Common myeloid progenitor, CD34-positive (primary cell): ENCODE results near the gene ADAM11.
"Not testable (repeated sequence)": the region's sequence is repeated elsewhere in the genome, so short reads cannot be mapped to it uniquely, and the experiment has no call there.

Experiments
- CTCF ChIA-PET: fragments of 350-600 bp; sonication (Branson Sonifier 250); formaldehyde crosslinking; loops from one replicate; lab custom pipeline; 2021; ENCODE audit warnings: antibody characterized with exemption; lab: Charles Lee
- POLR2A ChIA-PET: fragments of 350-600 bp; sonication (Branson Sonifier 250); formaldehyde crosslinking; loops from one replicate; lab custom pipeline; 2021; ENCODE audit warnings: antibody characterized with exemption; lab: Charles Lee
- DNase-seq, 3 donors: peaks; one replicate each; pipeline versions ENCODE4 v3.0.0 to v3.0.0-alpha.2; 2013
- H3K27ac ChIP-seq, 2 experiments: 1 replicate in 1 of 2; 2 replicates in 1 of 2; pipeline ENCODE4 v1.7.0; 2013; ENCODE audit warnings: inconsistent platforms in 2 of 2, low read length in 2 of 2, mild to moderate bottlenecking in 2 of 2, low read depth in 1 of 2, moderate library complexity in 1 of 2; ENCODE audit not compliant: severe bottlenecking in 2 of 2, insufficient read depth in 1 of 2, poor library complexity in 1 of 2
- H3K27me3 ChIP-seq, 5 experiments: replicated peaks in 2 of 5; 1 replicate in 3 of 5; 2 replicates in 2 of 5; pipeline versions ENCODE4 v1.6.1 to v1.7.0; 2013; ENCODE audit warnings: low read length in 4 of 5, mild to moderate bottlenecking in 2 of 5, moderate library complexity in 2 of 5, inconsistent platforms in 1 of 5; ENCODE audit not compliant: insufficient read depth in 5 of 5, control insufficient read depth in 4 of 5
- H3K36me3 ChIP-seq, 4 experiments: 1 replicate in 2 of 4; 2 replicates in 2 of 4; pipeline versions ENCODE4 v1.6.1 to v1.7.0; 2013; ENCODE audit warnings: low read length in 3 of 4, control low read depth in 1 of 4, mild to moderate bottlenecking in 1 of 4; ENCODE audit not compliant: control insufficient read depth in 4 of 4, insufficient read depth in 4 of 4
- H3K4me1 ChIP-seq, 4 experiments: 1 replicate in 3 of 4; 2 replicates in 1 of 4; pipeline versions ENCODE4 v1.6.1 to v1.7.1; 2013; ENCODE audit warnings: low read length in 3 of 4, mild to moderate bottlenecking in 3 of 4, control low read depth in 1 of 4, inconsistent platforms in 1 of 4, moderate library complexity in 1 of 4; ENCODE audit not compliant: control insufficient read depth in 4 of 4, insufficient read depth in 4 of 4; ENCODE audit errors: control extremely low read depth in 1 of 4
- H3K4me3 ChIP-seq, 7 experiments: 1 replicate in 4 of 7; 2 replicates in 3 of 7; pipeline versions ENCODE4 v1.5.1 to v1.7.0; 2013; ENCODE audit warnings: mild to moderate bottlenecking in 7 of 7, low read length in 6 of 7, moderate library complexity in 6 of 7, inconsistent platforms in 2 of 7, low read depth in 2 of 7, control low read depth in 1 of 7; ENCODE audit not compliant: insufficient read depth in 4 of 7, control insufficient read depth in 1 of 7; ENCODE audit errors: extremely low read depth in 1 of 7
- H3K9me3 ChIP-seq, 5 experiments: 1 replicate in 4 of 5; 2 replicates in 1 of 5; pipeline versions ENCODE4 v1.6.1 to v1.7.1; 2013; ENCODE audit warnings: low read length in 4 of 5, mild to moderate bottlenecking in 2 of 5, inconsistent platforms in 1 of 5, low read depth in 1 of 5, moderate library complexity in 1 of 5; ENCODE audit not compliant: control insufficient read depth in 4 of 5, insufficient read depth in 2 of 5; ENCODE audit errors: control extremely low read depth in 1 of 5
- WGBS: methylation state at CpG from one replicate; pipeline ENCODE4 v1.1.5; 2013; ENCODE audit not compliant: insufficient coverage; 5-methylcytosine and 5-hydroxymethylcytosine counted together

Gene ADAM11

GRCh38 chr17:44736551-44737240 lies 22.1 kb upstream of the ADAM11 start:
- H3K27me3 ChIP-seq = no peaks in the 10 kb centered on the region
- CTCF ChIA-PET = interaction anchor here (1.0 to 1.8 kb wide), 2 partner anchors 11 to 21 kb away, joined by 3 read pairs; no protein-coding TSS in a partner anchor
- POLR2A ChIA-PET = no interaction called here
- no peak overlapping the region for H3K4me3 ChIP-seq
- no peak overlapping the region for H3K27ac ChIP-seq
- no peaks in the 10 kb centered on the region for H3K9me3 ChIP-seq
- H3K4me1 ChIP-seq = no peaks in the 10 kb centered on the region
- no peak for DNase-seq
- peaks cover 0 to 52% (median 25%) of the 10 kb centered on the region in 4 experiments for H3K36me3 ChIP-seq
- 87% methylated on average over 11 of the region's 12 CpGs for WGBS

- WGBS = 82% methylated on average over 3 of the region's 3 CpGs
- CTCF ChIA-PET = interaction anchor here (0.9 to 1.8 kb wide), 3 partner anchors 8 to 128 kb away, joined by 3 to 4 read pairs (median 3); no protein-coding TSS in a partner anchor
- DNase-seq = no peak
- Histone ChIP-seq H3K36me3 (peaks cover 0 to 45% (median 20%) of the 10 kb centered on the region in 4 experiments), H3K9me3 (no peaks in the 10 kb centered on the region), H3K27ac (no peak overlapping the region), H3K4me3 (no peak overlapping the region), H3K27me3 (no peaks in the 10 kb centered on the region), H3K4me1 (no peaks in the 10 kb centered on the region)
- POLR2A ChIA-PET = no interaction called here
Measured at GRCh38 chr17:44738214-44738906, 20.4 kb upstream of the ADAM11 start.

- H3K27me3 ChIP-seq = no peaks in the 10 kb centered on the region
- ChIA-PET POLR2A (no interaction called here), CTCF (no interaction called here)
- DNase-seq = no peak
- H3K4me3 ChIP-seq = no peak overlapping the region
- H3K9me3 ChIP-seq = no peaks in the 10 kb centered on the region
- H3K27ac ChIP-seq = no peak overlapping the region
- H3K4me1 ChIP-seq = no peaks in the 10 kb centered on the region
- peaks cover 2 to 37% (median 15%) of the 10 kb centered on the region in 4 experiments for H3K36me3 ChIP-seq
- 97% methylated on average over 7 of the region's 8 CpGs for WGBS
Measured at GRCh38 chr17:44741316-44741715, 17.5 kb upstream of the ADAM11 start.

GRCh38 chr17:44745301-44745700 lies 13.5 kb upstream of the ADAM11 start:
- Histone ChIP-seq H3K27me3 (no peaks in the 10 kb centered on the region), H3K36me3 (peaks cover 5 to 47% (median 28%) of the 10 kb centered on the region in 4 experiments), H3K4me1 (no peaks in the 10 kb centered on the region), H3K27ac (no peak overlapping the region), H3K9me3 (no peaks in the 10 kb centered on the region), H3K4me3 (no peak overlapping the region)
- no CpG with 5 or more reads among the region's 1 CpG for WGBS
- peak in 2 of 3 donors; percentile 34 to 51 for DNase-seq
- ChIA-PET CTCF (interaction anchor here (1.4 kb wide), 1 partner anchor 11 kb away, joined by 5 read pairs; no protein-coding TSS in a partner anchor), POLR2A (no interaction called here)

GRCh38 chr17:44745738-44746137 lies 13.1 kb upstream of the ADAM11 start:
- H3K4me1 ChIP-seq, DNase-seq, POLR2A ChIA-PET, H3K4me3 ChIP-seq, H3K27me3 ChIP-seq, H3K27ac ChIP-seq, H3K9me3 ChIP-seq: not testable (repeated sequence)
- peaks cover 5 to 49% (median 30%) of the 10 kb centered on the region in 4 experiments for H3K36me3 ChIP-seq
- CTCF ChIA-PET = interaction anchor here (0.8 kb wide), 1 partner anchor 8 kb away, joined by 3 read pairs; no protein-coding TSS in a partner anchor
- WGBS = 100% methylated on average over 4 of the region's 5 CpGs

- peaks cover 5 to 50% (median 32%) of the 10 kb centered on the region in 4 experiments for H3K36me3 ChIP-seq
- CTCF ChIA-PET = interaction anchor here (1.0 kb wide), 1 partner anchor 10 kb away, joined by 3 read pairs; no protein-coding TSS in a partner anchor
- POLR2A ChIA-PET = no interaction called here
- H3K9me3 ChIP-seq = no peaks in the 10 kb centered on the region
- no peak overlapping the region for H3K27ac ChIP-seq
- no peaks in the 10 kb centered on the region for H3K27me3 ChIP-seq
- DNase-seq = no peak
- no peaks in the 10 kb centered on the region for H3K4me1 ChIP-seq
- H3K4me3 ChIP-seq = no peak overlapping the region
Measured at GRCh38 chr17:44747566-44747965, 11.2 kb upstream of the ADAM11 start.
